Medulla oblongata (tissue), 1 donor: Measurements from ENCODE around the gene TMEM201.

Experiments
- DNase-seq: peaks from one replicate; pipeline ENCODE4 v3.0.0-alpha.2; 2015; ENCODE audit errors: extremely low spot score

The TMEM201 gene

DNA sequence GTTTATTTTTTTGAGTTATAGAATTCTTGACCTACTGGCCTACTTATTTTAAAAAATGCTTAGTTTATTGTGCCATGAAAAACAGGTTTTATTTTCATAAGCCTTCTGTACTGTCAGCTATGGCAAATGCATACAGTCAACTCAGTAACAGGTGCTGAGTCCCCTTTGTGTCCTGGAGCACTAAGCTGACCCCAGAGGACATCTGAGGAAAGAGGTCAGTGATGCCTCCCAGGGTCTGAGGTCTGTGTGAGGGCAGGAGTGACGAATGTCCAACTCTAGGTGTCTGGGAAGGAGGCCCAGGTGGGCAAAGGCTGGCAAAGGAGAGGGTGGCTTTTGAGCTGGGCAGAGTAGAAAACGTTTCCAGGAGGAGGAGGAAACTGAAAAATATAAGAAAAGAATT is 7.8 kb upstream of the TMEM201 start:
- DNase-seq, result no peak

DNA sequence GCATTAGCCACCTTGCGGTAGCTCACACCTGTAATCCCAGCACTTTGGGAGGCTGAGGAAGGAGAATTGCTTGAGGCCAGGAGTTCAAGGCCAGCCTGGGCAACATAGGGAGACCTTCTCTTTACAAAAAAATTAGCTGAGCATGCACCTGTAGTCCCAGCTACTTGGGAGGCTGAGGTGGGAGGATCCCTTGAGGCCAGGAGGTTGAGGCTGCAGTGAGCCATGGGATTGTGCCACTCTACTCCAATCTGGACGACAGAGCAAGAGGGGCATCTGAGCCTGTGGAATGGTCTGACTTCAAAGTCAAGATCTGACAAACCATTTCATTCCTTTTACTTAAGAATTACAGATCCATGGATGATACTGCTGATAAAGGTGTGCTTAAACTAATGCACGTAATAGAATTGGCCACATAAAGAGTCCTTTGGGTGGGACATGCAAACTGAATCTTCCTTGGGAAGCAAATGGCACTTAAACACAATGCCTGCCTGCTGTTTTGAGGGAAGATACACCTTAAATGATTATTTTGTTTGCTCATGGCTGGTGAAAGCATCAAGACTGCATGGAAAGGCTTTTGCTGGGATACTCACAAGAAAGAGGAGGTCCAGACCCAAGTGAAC is 2.5 kb upstream of the TMEM201 start:
- no peak for DNase-seq

DNA sequence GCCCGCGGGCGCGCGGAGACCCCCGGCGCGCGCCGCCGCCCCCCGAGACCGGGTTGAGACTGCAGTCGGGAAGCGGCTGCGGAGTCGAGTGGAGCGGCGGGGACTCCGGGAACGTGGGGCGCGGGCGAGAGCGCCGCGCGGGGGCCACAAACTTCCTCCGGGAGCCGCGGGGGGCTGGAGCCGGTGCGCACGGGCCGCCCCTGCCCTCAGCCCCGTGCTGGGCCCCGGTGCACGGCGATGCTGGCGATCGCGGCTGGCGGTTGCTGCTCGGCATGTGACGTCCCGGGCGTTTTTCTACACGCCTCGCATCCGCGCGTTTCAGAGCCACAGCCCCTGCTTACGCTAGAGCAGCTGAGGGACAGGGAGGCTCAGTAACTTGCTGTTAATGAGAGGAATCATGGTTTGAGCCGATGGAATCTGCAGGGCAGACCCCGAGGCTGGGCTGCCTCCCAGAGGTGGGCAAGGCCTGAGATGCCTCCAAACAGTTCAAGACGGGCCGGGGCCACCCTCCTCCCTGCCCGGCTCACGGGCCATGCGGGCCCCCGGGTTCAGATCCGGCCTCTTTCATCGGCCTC is 520 bp downstream of the TMEM201 start:
- DNase-seq, result peak; percentile 20

DNA sequence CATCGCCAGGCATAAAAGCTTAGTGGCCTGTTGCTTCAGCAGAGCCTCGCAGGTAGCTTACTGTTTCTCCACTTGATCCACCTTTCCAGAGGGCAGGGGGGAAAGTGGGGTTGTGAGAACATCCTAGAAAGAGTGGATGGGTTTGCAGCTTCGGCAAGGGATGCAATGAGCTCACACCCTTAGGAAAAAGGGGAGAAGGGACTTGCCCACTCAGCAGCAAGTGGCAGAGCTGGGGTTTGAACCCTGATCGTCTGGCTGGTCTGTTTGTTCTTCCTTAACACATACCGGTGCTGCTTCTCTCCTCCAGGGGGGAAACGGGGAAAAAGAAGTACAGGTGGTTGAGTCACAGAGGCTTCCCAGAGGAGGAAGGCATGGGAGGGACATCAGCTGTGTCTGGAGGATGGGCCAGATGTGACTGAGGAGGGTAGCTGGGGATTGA is 1.0 kb downstream of the TMEM201 start:
- no peak for DNase-seq

DNA sequence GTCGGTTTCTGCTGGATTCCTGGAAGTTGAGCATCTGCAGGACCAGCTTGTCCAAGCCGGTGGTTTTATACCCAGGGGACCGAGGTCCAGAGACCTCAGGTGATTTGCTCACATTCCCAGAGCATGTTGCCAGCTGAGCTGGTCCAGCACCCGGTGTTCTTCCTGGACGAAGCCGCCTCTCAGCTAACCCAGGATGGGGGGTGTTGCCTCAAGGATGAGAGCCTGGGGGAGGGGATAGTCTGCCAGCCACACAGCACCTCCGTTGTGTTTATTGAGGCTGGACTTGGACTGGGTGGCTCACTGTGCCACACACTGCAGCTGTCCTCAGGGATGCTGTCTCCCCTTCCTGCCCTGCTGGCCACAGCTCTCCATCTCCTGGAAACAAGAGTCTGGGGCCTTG is 1.5 kb downstream of the TMEM201 start:
- no peak for DNase-seq

DNA sequence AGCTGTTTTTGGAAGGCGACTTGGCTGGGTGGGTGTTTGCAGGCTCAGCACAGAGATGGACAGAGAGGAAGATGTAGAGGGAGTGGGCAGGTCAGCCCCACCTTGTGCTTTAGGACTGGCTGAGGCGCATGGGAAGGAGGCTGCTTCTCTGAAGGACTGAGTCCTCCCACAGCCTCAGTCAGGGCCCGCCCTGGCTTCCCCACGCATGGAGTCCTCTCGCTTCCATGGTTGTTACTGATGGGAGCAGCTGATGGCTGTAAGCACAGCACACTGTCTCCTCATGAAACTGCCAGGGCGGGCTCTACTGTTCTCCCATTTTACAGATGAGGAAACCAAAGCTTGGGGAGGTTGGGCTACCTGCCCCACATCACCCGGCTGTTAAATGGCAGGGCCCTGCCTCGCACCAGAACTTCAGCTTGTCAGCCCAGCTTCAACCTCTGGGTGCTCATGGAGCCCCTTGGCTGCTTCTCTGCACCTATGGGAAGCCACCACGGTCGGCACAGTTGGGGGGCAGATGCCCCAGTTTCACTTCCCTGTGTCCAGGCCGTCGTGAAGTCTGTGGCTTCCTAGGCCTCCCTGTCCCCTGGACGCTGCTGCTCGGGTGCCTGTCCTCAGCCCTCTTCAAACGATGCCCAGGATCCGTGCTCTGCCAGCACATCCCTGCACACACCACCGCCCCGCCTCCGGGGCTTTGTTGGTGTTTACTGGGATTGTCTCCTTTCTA is 2.4 kb downstream of the TMEM201 start:
- DNase-seq, result peak; percentile 8

DNA sequence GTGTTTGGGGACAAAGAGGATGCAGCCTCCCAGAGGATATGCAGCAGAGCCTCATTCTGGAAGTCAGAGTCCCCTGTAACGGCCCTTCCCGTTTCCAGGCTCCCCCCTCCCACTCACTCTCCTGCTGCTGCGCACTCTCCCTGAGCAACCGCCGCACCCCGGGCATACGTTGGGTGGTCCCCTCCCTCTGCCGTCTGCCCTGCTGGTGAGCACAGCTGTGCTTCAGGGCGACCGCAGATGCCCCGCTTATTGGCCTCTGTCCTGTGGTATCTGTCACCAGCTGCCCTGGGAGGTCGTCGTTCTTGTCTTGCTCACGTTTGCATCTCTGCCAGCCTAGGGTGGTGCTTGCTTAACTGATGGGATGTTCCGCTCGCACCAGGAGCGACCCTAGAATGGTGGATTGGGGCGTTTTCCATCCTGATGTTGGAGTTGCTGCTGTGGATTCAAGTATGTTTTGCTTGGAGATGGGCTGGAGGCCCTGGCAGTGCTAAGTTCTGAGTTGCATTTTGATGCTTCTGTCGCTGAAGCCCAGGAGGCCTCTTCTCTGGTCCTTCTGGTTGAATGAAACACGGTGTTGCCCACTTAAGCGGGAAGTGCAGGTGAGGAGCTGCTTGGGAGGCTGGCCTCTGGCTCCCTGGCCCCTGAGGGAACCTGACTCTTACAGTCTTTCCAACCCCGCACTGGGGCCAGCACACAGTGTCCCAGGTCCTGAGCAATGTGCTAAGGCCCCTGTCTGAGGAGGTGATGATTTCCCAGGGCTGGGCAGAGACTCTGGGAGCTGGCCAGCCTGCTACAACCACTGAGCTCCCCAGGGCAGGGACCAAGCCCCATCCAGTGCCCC is 3.2 kb downstream of the TMEM201 start:
- no peak for DNase-seq

DNA sequence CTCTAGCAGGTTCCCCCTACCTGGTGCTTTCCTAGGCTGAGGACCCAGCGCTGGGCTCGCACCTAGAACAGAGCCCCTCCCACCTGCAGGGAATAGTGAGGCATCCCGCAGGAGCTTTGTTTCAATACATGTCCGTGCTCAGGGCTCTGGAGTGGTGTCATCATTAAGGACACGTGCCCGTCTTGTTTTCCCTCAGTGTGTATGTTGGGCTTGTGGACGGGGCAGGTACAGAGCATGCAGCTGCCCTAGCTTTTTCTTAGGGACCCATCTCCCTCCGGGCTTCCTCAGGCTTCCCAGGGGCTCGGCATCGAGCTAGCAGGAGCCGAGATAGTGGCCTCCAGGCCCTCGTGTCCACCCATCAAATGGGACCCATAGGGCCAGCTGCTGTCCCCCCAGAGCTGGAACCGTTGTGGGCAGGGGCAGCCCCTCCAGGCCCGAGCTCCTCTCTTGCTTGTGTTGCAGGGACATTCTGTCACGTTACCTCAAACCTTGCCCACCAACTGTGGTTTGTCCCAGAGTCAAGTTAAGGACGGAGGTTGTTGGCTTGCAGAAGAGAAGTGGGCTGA is 3.9 kb downstream of the TMEM201 start:
- DNase-seq, result no peak

DNA sequence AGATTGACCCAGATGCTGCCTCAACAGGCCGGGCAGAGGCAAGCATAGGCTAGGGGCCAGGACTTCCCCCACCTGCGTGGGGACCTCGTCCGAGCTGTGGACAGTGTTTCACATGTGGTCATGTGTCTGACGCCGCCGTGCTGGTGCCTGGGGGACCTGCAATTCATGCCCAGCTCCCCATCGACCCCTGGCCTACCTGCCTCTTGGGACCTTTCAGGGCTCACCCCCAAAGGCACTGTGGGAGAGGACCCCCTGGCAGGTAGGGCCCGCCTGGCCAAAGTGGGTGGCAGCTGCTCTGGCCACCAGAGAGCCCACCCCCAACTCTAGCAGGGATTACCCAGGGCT is 4.4 kb downstream of the TMEM201 start:
- no peak for DNase-seq

DNA sequence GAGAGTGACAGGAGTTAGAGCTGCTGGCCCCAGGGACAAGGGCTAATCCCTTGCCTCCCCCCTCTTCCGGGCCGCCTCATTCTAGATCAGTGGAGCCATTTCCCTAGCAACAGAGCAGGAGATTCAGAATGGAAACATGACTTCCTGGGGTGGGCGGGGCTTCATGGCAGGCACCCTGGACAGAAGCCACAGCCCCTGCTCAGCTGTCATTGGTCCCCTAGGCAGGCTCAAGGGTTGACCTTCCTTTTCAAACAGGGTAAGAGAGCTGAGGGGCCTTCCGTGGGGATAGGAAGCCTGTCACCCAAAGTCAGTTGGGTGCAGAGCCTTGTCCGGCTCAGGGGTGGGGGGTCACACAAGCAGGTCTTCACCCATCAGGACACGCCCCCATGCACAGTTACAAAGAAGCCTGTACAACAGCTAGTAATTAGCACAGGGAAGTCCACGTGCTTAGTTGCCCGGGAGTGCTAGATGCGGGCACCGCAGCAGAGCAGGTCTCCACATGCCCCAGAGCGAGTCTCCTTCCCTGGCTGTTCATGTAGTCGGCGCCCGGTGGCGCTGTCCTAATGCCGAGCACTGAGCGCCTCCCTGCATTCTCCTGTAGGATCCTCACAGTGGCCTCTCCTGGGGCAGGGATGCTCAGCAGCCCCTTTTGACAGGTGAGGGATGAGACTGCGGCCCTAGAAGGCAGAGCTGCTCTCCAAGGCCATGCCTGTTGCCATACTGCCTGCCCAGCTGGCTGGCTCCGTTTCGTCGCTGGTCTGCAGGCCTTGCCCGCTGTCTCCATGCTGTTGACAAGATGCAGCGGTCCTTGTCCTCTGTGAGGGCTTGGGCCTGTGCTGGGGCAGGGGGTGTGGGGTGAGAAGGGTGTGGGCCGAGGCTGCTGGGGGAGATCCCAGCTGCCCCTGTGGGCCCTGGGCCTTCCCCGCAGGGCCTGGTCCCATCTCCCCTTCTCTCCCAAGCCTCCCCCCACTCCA is 5.1 kb downstream of the TMEM201 start:
- DNase-seq, result peak; percentile 70

DNA sequence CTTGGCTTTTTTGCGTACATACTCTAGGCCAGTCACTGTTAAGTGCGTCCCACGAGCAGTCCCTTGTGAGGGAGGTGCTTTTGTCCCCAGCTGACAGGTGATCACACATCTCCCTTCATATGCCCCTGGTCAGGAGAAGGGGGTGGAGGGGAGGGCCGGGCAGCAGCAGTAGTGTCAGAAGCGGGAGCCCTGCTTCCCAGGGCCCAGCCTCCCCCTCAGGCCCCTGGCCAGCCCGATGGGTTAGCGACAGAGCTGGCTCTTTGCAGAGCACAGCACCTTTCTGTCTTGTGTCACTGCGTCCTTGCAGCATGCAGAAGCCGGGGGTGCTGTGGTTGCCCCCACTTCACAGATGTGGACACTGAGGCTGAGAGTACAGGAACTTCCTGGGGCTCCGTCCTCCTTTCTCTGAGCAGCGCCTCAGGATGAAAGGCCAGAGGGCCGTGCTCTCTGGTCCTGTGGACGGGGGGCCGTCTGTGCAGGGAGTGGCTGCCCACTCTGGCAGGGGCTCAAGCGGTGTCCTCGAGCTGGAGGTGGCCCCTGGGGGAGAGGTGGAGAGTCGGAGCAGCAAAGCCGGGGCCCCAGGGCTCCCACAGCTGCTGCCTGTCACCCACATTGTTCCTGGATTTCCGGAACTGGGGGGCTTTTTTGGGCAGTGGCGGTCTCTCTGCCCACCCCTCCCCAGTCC is 5.9 kb downstream of the TMEM201 start:
- no peak for DNase-seq

DNA sequence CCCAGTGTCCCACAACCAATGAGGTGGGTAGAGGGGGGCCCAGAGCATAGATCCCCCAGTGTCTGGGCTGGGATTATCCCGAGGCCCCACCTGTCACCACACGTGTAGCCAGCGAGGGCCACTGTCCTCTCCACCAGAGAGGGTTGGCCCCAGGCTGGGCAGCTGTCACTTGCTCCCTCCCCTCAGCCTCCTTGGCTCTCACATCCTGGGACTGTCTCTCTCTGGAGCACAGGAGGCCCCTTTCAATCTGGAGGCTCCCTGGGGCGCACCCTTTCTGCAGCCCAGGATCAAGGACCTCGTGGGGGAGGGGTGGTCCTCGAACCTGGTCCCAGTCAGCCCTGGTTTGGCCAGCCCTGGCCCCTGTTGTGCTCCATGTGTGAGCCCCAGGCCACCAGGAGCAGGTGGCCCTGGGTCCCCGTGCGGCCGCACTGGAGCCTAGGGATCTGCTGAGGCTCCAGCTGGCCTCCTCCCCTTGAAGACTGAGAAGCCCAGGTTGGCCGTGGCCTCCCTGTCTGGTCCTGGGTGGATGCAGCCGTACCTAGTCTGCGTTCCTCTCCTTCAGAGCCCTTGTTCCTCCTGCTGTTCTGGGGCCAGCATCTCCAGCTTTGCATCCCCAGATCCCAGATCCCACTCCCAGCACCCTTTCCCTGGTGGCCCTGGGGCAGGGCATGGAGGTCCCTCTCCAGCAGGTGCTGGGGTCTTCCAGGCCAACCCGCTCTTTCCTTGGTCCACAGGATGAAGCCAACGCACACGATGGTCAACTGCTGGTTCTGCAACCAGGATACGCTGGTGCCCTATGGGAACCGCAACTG is 6.7 kb downstream of the TMEM201 start:
- no peak for DNase-seq

DNA sequence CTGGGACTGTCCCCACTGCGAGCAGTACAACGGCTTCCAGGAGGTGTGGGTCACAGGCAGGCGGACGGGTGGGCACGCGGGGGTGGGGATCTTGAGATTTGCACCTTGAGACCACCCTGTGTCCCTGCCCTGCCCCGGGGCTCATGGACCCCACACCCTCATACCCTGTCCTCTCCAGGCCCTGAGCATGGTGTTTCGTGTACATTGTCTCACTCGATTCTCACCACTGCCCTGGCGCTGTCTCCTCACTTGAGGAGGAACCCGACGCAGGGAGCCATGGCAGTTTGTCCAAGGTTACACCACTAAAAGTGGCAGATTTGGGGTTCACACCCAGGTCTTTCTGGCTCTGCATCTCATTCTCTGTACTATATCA is 7.2 kb downstream of the TMEM201 start:
- DNase-seq, result no peak

DNA sequence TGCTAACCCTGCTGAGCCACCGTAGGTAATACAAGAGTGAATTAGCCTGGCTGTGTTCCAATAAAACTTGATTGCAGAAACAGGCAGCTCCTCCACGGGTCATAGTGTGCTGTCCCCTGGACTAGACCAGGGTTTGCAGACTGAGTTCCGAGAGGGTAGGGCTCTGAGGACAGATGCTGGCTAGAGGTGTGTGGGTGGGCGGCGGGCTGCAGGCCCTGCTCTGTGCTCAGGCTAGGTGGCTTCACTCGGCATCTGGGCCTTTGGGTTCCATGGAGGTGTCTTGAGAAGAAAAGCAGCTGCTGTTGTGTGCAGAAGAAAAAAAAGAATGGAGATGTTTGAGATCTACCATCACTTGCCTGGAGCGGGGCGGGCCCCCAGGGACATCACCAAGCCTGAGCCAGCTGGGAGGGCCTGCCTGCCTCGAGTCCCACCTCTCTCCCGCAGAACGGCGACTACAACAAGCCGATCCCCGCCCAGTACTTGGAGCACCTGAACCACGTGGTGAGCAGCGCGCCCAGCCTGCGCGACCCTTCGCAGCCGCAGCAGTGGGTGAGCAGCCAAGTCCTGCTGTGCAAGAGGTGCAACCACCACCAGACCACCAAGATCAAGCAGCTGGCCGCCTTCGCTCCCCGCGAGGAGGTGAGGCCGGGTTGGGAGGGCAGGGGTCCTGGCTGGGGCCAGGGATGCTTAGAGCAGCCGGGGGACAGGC is 7.9 kb downstream of the TMEM201 start:
- DNase-seq, result no peak

DNA sequence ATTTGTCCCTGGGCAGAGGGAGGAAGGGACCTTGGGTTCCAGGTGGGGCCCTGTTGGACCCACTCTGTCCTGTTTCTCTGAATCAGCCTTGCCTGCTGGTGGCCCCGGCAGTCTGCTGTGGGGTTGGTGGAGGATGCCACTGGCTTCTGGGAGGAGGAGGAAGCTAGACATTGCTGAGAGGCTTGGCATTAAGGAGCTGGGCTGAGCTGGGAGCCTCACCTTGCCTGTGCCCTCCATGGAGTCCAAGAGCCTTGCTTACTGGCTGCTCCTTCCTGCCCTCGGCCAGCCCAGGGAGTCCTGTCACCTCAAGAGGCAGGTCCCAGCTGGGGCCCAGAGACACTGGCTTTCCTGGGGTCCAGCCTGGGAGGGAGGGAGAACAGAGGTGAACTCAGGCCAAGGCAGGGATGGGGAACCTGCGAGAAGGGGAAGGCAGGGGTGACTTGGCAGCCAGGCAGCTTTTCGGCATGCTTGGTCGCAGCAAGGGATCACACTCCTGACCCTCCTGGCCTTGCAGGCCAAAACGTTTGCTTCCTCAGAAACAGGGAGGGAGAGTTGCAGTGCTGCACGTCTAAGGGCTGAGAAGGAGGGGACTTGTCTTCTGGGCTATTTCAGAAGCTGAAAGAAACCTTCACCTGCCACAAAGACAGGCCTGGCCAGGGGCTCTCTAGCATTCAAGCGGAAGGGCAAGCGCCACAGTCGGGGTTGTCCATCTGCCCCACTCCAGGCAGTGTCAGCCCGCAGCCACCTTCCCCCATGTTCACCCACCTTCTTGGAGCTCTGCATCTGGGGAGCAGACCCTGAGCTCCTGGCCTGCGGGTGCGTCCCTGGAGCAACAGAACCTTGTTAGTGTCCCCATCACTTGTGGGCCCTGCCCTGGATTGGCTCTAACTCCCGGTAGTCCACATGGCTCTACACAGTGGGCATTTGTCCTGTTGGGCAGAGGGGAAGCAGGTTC is 8.9 kb downstream of the TMEM201 start:
- DNase-seq, result no peak

DNA sequence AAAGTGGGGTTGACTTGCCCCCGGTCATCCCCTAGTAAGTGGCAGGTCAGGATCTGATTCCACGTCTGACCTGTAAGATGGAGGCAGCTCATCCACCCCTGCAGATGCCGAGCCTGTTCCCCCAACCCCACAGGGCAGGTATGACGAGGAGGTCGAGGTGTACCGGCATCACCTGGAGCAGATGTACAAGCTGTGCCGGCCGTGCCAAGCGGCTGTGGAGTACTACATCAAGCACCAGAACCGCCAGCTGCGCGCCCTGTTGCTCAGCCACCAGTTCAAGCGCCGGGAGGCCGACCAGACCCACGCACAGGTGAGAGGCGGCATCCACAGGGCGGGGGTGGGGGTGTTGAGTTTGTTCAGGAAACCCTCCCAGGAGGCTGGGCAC is 9.6 kb downstream of the TMEM201 start:
- DNase-seq, result no peak

DNA sequence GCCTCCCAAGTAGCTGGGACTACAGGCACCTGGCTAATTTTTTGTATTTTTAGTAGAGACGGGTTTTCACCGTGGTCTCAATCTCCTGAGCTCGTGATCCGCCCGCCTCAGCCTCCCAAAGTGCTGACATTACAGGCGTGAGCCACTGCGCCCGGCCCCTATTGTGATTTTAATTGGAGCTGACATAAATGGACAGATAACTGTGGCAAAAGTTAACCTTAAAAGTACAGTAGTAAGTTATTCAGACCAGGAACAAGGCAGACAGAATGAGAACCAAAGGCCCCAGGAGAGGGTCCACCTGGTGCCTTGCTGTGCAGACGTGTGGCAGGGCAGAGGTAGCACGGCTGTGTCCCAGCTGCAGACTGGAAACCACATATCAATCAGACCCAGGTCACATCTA is 11.0 kb downstream of the TMEM201 start:
- no peak for DNase-seq
